Measurements from ENCODE around the gene PFKL.
A peak's percentile ranks its signal among the peaks of the same experiment; 100 is the strongest.

PFKL gene

DNA sequence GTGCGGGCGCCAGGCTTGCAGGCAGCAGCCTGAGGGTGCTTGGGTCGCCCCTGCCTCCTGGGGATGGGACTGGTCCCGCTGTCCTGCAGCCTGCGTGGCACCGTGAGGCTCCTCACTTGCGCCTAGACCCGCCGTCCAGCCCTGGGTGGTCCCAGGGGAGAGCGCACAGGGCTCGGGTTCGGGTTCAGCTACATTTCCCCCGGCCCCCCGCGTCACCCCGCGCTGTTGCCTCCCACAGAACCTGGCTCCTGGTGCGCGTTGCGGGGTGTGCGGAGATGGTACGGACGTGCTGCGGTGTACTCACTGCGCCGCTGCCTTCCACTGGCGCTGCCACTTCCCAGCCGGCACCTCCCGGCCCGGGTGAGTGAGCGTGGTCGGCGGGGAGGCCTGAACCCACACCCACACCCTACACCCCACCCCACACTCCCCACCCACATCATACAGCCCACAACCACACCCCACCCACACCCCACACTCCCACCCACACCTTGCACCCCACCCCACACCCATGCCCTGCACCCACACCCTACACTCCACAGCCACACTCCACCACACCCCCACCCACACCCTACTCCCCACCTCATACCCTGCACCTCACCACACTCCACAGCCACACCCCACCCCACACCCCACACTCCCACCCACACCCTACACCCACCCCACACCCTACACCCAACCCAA lies 6.2 kb upstream of the PFKL start:
- TF ChIP-seq, protein P1, sequence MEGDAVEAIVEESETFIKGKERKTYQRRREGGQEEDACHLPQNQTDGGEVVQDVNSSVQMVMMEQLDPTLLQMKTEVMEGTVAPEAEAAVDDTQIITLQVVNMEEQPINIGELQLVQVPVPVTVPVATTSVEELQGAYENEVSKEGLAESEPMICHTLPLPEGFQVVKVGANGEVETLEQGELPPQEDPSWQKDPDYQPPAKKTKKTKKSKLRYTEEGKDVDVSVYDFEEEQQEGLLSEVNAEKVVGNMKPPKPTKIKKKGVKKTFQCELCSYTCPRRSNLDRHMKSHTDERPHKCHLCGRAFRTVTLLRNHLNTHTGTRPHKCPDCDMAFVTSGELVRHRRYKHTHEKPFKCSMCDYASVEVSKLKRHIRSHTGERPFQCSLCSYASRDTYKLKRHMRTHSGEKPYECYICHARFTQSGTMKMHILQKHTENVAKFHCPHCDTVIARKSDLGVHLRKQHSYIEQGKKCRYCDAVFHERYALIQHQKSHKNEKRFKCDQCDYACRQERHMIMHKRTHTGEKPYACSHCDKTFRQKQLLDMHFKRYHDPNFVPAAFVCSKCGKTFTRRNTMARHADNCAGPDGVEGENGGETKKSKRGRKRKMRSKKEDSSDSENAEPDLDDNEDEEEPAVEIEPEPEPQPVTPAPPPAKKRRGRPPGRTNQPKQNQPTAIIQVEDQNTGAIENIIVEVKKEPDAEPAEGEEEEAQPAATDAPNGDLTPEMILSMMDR (conservative IDR thresholded peaks at IDR 0.05): no peak
- no peak overlapping the region for H3K27ac ChIP-seq

DNA sequence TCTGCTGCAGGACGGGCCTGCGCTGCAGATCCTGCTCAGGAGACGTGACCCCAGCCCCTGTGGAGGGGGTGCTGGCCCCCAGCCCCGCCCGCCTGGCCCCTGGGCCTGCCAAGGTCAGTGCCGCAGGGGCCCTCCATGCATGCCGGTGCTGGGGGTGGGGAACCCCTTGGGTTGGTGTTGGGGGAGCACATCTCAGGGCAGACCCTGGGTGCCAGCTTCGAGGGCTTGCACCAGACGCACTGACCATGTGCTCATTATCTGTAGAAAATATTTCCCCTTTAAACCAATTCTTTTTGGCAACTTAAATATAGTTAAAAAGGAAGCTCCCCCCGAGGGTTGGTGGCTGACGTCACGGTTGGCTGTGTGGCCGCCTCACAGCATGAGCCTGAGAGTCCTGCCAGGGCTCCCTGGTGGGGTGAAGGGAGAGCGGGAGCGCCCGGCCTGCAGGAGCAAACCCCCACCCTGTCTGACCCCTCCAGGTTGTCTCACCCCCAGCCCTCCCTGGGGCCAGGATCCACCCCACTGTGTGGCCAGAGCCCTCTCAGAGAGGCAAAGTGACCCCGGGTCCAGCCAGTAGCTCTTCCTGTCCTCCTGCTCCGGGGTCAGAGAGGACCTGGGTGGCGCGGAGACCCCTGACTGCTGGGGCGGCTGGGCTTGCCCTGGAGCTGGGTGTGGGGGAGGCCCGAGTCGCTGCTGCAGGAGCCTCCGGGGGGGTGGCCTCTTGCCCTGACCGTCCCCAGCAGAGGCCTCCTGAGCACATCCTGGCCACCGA lies 5.3 kb upstream of the PFKL start:
- H3K27ac ChIP-seq: no peak overlapping the region
- TF ChIP-seq, protein P1 (conservative IDR thresholded peaks at IDR 0.05): no peak

DNA sequence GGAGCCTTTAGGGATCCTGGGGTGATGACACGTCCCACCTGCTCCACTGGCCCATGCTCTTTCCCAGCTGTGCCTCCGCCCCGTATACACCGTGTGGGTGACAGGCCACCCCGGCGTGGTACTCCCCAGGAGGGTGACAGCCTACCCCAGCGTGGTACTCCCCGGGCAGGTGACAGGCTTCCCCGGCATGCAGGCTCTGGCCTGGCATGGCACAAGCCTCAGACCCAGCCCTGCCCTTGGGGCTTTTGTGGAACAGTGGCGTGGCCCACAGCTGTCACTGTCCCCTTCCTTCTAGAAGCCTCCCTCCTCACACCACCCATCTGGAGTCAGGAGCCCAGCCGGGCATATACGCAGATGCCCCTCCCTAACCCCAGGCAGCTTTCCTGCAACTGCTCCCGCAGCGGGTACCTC lies 4.7 kb upstream of the PFKL start:
- H3K27ac ChIP-seq: no peak overlapping the region
- TF ChIP-seq, protein P1 (conservative IDR thresholded peaks at IDR 0.05): no peak

DNA sequence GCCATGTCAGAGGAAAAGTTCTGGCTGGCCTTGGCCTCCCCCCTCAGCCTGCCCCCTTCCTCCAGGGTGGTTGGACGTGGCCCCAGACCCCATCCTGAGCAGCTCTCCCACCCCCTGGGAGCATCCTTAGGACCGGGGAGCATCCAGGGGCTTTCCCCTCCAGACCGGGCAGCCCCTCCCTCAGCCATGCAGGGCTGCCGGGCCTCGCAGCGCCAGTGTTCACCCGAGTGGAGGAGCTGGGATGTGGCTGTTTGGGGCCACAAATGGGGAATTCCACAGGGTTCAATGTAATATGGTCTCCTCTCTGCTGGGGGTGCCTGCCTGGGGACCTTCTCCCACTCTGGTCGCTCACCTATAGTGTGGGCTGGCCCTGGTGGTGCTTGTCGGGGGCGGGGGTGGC lies 4.2 kb upstream of the PFKL start:
- TF ChIP-seq, protein P1 (conservative IDR thresholded peaks at IDR 0.05): no peak
- no peak overlapping the region for H3K27ac ChIP-seq

DNA sequence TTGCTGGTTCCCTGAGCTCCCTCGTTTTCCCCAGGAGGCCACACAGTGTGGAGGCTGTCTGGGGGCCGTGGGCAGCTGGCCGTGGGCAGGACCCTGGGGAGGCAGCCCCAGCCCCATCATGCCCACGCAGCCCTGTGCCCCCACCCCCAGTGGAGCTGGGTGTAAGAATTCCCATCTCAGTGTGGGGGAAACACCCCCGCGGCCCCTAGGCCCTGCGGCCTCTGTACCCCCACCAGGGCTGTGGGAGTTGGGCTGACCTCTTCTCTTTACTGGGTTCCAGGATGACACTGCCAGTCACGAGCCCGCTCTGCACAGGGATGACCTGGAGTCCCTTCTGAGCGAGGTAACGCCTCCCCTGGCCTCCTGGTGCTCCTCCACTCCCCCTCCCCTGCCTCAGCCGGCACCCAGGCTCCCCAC lies 3.7 kb upstream of the PFKL start:
- no peak overlapping the region for H3K27ac ChIP-seq
- TF ChIP-seq, protein P1 (conservative IDR thresholded peaks at IDR 0.05): no peak

DNA sequence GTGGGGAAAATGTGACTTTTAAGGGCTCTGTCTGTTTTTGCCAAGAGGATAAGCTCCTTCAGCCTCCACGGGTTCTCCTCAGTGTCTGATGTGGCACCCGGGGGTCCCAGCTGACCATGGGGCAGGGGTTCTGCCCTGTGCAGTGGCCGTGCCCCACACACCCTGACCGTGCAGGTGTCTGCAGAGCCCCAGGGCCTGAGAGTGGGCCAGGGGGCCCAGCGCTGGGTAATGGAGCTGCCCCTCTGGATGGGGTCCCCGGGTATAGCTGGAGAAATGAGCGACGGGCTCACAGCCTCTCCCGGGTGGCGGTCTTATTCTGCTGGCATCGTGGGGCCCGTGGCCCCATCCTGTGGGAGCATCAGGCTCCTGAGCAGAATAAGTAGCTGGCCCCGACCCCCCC lies 2.9 kb upstream of the PFKL start:
- H3K27ac ChIP-seq: no peak overlapping the region
- TF ChIP-seq, protein P1 (conservative IDR thresholded peaks at IDR 0.05): no peak

DNA sequence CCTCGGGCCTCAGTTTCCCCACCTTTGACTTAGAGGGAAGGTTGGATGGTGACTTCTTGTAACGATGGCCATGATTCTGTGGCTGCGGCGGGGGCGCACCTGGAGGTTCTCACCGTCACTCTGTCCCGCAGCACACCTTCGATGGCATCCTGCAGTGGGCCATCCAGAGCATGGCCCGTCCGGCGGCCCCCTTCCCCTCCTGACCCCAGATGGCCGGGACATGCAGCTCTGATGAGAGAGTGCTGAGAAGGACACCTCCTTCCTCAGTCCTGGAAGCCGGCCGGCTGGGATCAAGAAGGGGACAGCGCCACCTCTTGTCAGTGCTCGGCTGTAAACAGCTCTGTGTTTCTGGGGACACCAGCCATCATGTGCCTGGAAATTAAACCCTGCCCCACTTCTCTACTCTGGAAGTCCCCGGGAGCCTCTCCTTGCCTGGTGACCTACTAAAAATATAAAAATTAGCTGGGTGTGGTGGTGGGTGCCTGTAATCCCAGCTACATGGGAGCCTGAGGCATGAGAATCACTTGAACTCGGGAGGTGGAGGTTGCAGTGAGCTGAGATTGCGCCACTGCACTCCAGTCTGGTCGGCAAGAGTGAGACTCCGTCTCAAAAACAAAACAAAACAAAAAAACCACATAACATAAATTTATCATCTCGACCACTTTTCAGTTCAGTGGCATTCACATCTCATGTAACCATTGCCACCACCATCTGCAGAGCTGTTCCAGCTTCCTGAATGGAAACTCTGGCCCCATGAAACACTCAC lies 2.1 kb upstream of the PFKL start:
- TF ChIP-seq, protein P1 (conservative IDR thresholded peaks at IDR 0.05): peak; percentile 97
- no peak overlapping the region for H3K27ac ChIP-seq

Data from VCaP (cell line).